ENCODE data around the gene PTPRCAP. TPM values are rescaled to one million over a fixed set of nuclear protein-coding genes. Genes with fewer than 3 reads are reported as not detected.

The PTPRCAP gene
- total and polyA plus RNA-seq, 2 donors (not counting 1 experiment from before 2014, with no cell fraction given) = 266 to 565 TPM

DNA sequence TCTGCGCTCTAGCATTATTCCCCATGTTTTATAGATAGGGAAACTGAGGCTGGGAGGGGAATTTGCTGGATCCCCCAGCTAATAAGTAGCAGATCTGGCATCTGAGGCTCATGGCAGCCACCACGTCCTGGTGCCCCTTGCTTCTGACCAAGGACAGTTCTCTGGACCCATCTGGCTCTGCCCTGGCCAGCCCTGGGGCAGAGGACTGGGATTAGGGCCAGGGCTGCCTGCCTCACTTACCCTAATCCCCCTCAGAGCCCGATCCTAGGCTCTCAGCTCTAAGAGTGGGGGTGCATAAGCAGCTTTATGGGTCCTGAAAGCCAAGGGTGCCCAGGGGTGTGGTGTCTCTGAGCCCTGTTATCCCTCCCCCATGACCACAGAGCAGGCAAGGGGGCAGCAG, 17.6 kb upstream of the PTPRCAP start, which contains the start of gene CABP4:
Gene CABP4, plus strand, starts transcription at position 301 of the 400 bp plus-strand sequence. Its CDS starts 70 bp downstream, at position 371.
- WGBS (ENCODE audit: insufficient coverage) = 83% methylated on average over 1 of the region's 3 CpGs
- Histone ChIP-seq H3K27me3 (replicated peaks in 1 of 4; ENCODE audit: control extremely low read depth in 1 of 4, control insufficient read depth in 3 of 4, insufficient read depth in 4 of 4, low read length in 3 of 4) (no peaks in the 10 kb centered on the region), H3K27ac (ENCODE audit: low read length in 2 of 2) (no peak within 1 kb of the TSS), H3K9me3 (ENCODE audit: control extremely low read depth in 1 of 3, control insufficient read depth in 2 of 3, insufficient read depth in 1 of 3, low read length in 2 of 3) (no peaks in the 10 kb centered on the region), H3K79me2 (ENCODE audit: control insufficient read depth, insufficient read depth, low read length) (peaks cover 70% of the 10 kb centered on the region), H2AFZ (ENCODE audit: insufficient read depth, low read depth, low read length, poor library complexity, severe bottlenecking) (no peak within 1 kb of the TSS), H3K36me3 (replicated peaks in 1 of 2; ENCODE audit: control extremely low read depth in 1 of 2, control insufficient read depth in 1 of 2, extremely low read depth in 1 of 2, insufficient read depth in 2 of 2, low read length in 1 of 2) (no peaks in the 10 kb centered on the region), H3K4me1 (ENCODE audit: control insufficient read depth in 2 of 2, insufficient read depth in 2 of 2, low read length in 2 of 2) (peaks cover 51 to 88% of the 10 kb centered on the region in 2 donors), H4K20me1 (ENCODE audit: control insufficient read depth, insufficient read depth, low read length, poor library complexity, severe bottlenecking) (no peaks in the 10 kb centered on the region), H3K9ac (ENCODE audit: low read length) (no peak within 1 kb of the TSS), H3K4me2 (replicated peaks; ENCODE audit: low read depth, low read length, poor library complexity, severe bottlenecking) (peak within 1 kb of the TSS; percentile 25), H3K4me3 (ENCODE audit: control extremely low read depth in 1 of 5, extremely low read depth in 1 of 5, insufficient read depth in 1 of 5, low read depth in 2 of 5, low read length in 4 of 5) (no peak within 1 kb of the TSS)
- H3K4me3 Mint-ChIP-seq = no peak within 1 kb of the TSS
- DNase-seq (no peak), ATAC-seq (ENCODE audit: low read depth) (no peak)
- H3K27me3 Mint-ChIP-seq = no peaks in the 10 kb centered on the region
- intact Hi-C loops (cut with micrococcal nuclease) = no loop called here
- H3K27ac Mint-ChIP-seq = peak within 1 kb of the TSS; percentile 41
- H3K4me1 Mint-ChIP-seq = peaks cover 44% of the 10 kb centered on the region
- no peak for TF ChIP-seq EZH2 (IDR thresholded peaks at IDR 0.05; ENCODE audit: borderline replicate concordance, insufficient read depth, low read depth, low read length, poor library complexity, severe bottlenecking)
- TF ChIP-seq, protein P1, sequence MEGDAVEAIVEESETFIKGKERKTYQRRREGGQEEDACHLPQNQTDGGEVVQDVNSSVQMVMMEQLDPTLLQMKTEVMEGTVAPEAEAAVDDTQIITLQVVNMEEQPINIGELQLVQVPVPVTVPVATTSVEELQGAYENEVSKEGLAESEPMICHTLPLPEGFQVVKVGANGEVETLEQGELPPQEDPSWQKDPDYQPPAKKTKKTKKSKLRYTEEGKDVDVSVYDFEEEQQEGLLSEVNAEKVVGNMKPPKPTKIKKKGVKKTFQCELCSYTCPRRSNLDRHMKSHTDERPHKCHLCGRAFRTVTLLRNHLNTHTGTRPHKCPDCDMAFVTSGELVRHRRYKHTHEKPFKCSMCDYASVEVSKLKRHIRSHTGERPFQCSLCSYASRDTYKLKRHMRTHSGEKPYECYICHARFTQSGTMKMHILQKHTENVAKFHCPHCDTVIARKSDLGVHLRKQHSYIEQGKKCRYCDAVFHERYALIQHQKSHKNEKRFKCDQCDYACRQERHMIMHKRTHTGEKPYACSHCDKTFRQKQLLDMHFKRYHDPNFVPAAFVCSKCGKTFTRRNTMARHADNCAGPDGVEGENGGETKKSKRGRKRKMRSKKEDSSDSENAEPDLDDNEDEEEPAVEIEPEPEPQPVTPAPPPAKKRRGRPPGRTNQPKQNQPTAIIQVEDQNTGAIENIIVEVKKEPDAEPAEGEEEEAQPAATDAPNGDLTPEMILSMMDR (IDR thresholded peaks at IDR 0.05) = no peak
- POLR2A ChIA-PET = interaction anchor here (1.0 to 2.4 kb wide), 4 partner anchors 9 to 18 kb away, joined by 3 to 7 read pairs (median 4); partner anchors contain the start of gene PTPRCAP
- H3K9me3 Mint-ChIP-seq (ENCODE audit: insufficient read depth) = no peaks in the 10 kb centered on the region
- CTCF ChIA-PET = interaction anchor here (1.3 to 2.3 kb wide), 2 partner anchors 14 to 17 kb away, joined by 3 to 7 read pairs; partner anchors contain the start of genes PTPRCAP and TMEM134
